Lower leg skin (tissue), 4 donors: ENCODE measurements around the gene TXNDC8. TPM values are rescaled to one million over a fixed set of nuclear protein-coding genes. Genes with fewer than 3 reads are reported as not detected.
"Not testable (repeated sequence)": the region's sequence is repeated elsewhere in the genome, so short reads cannot be mapped to it uniquely, and the experiment has no call there.

ENCODE experiments used
- DNase-seq, 2 donors: peaks; one replicate each; pipeline ENCODE4 v3.0.0-alpha.2; 2019; ENCODE audit warnings: low spot score in 2 of 2
- H3K4me3 ChIP-seq: fragments of 200-600 bp; sonication (generic); 2 replicates; pipeline ENCODE4 v1.5.1; 2017; ENCODE audit warnings: mild to moderate bottlenecking, low read depth; ENCODE audit not compliant: poor library complexity, severe bottlenecking
- CTCF ChIP-seq, 3 donors: fragments of 450-650 bp; IDR thresholded peaks; one replicate each; pipeline ENCODE4 v1.5.1; 2016; ENCODE audit warnings: antibody characterized with exemption in 3 of 3, mild to moderate bottlenecking in 3 of 3, moderate library complexity in 2 of 3
- POLR2A ChIP-seq, 2 donors: fragments of 450-650 bp; IDR thresholded peaks; one replicate each; pipeline ENCODE4 v1.6.1; 2016 to 2017; ENCODE audit warnings: antibody characterized with exemption in 2 of 2, mild to moderate bottlenecking in 1 of 2, moderate library complexity in 1 of 2
- WGBS, 2 donors: methylation state at CpG; one replicate each; pipeline ENCODE4 v1.1.5; 2018; 5-methylcytosine and 5-hydroxymethylcytosine counted together
- intact Hi-C: fragments of 100-400 bp; cut with DNase I; formaldehyde crosslinking; loops from one replicate; pipeline ENCODE4 v1.15.0; 2023; ENCODE audit warnings: low total_unique reads
- total RNA-seq, 4 donors: library from RNA; depleted of rRNA; stranded (reverse); fragments of >200 nt; gene quantifications; one replicate each; pipeline ENCODE4 v1.1.0, GENCODE V29; 2016

Gene TXNDC8
- total RNA-seq, 4 donors from 2014 or later = not detected

- intact Hi-C loops = no loop called here
- no peak overlapping the region for H3K4me3 ChIP-seq
- TF ChIP-seq CTCF (IDR thresholded peaks at IDR 0.05) = no peak
- TF ChIP-seq POLR2A (IDR thresholded peaks at IDR 0.05) = no peak
- DNase-seq = no peak
- 40 to 46% methylated on average over 6 of the region's 6 CpGs for WGBS, 2 donors
Measured at GRCh38 chr9:110316261-110317075, 21.2 kb downstream of the TXNDC8 start.

GRCh38 chr9:110311978-110312377 is 25.7 kb downstream of the TXNDC8 start:
- DNase-seq, intact Hi-C loops, H3K4me3 ChIP-seq: not testable (repeated sequence)
- 96 to 97% methylated on average over 2 of the region's 2 CpGs for WGBS, 2 donors

GRCh38 chr9:110309681-110310080 is 28.0 kb downstream of the TXNDC8 start:
- no peak for DNase-seq
- WGBS, 2 donors = 87 to 93% methylated on average over 1 of the region's 1 CpG
- intact Hi-C loops = no loop called here
- no peak overlapping the region for H3K4me3 ChIP-seq
- TF ChIP-seq POLR2A (IDR thresholded peaks at IDR 0.05) (no peak), CTCF (IDR thresholded peaks at IDR 0.05) (no peak)

- TF ChIP-seq POLR2A (IDR thresholded peaks at IDR 0.05) = no peak
- TF ChIP-seq CTCF (IDR thresholded peaks at IDR 0.05) = no peak
- intact Hi-C loops = no loop called here
- DNase-seq = no peak
- no peak overlapping the region for H3K4me3 ChIP-seq
- WGBS, 2 donors = 52 to 66% methylated on average over 4 of the region's 4 CpGs
Measured at GRCh38 chr9:110308633-110309038, 29.0 kb downstream of the TXNDC8 start.

GRCh38 chr9:110307191-110307590 is 30.5 kb downstream of the TXNDC8 start:
- DNase-seq = no peak
- TF ChIP-seq CTCF (IDR thresholded peaks at IDR 0.05) (no peak), POLR2A (IDR thresholded peaks at IDR 0.05) (no peak)
- 51 to 69% methylated on average over 1 of the region's 1 CpG for WGBS, 2 donors
- intact Hi-C loops = no loop called here
- no peak overlapping the region for H3K4me3 ChIP-seq

- intact Hi-C loops = no loop called here
- DNase-seq = no peak
- no peak overlapping the region for H3K4me3 ChIP-seq
- 87 to 95% methylated on average over 1 of the region's 1 CpG for WGBS, 2 donors
- TF ChIP-seq CTCF (IDR thresholded peaks at IDR 0.05) = no peak
- no peak for TF ChIP-seq POLR2A (IDR thresholded peaks at IDR 0.05)
Measured at GRCh38 chr9:110303133-110303532, 34.5 kb downstream of the TXNDC8 start.
